Parathyroid adenoma (tissue), 2 donors: ENCODE results near the gene DNAAF8.

ENCODE experiments used
- H2AFZ ChIP-seq: fragments of 300-600 bp; sonication (generic); one replicate; pipeline ENCODE4 v1.7.0; 2017; ENCODE audit warnings: antibody characterized with exemption, mild to moderate bottlenecking
- H3K27ac ChIP-seq: fragments of 300-600 bp; sonication (generic); one replicate; pipeline ENCODE4 v1.7.0; 2017
- H3K27me3 ChIP-seq: fragments of 300-600 bp; sonication (generic); one replicate; pipeline ENCODE4 v1.7.0; 2017; ENCODE audit warnings: low read length; ENCODE audit not compliant: control insufficient read depth, insufficient read depth
- H3K36me3 ChIP-seq: fragments of 300-600 bp; sonication (generic); one replicate; pipeline ENCODE4 v1.7.0; 2017; ENCODE audit warnings: low read length; ENCODE audit not compliant: control insufficient read depth, insufficient read depth
- H3K4me1 ChIP-seq: fragments of 300-600 bp; sonication (generic); one replicate; pipeline ENCODE4 v1.7.0; 2017; ENCODE audit warnings: control low read depth
- H3K4me2 ChIP-seq: fragments of 300-600 bp; sonication (generic); one replicate; pipeline ENCODE4 v1.7.0; 2017; ENCODE audit warnings: low read length
- H3K4me3 ChIP-seq: fragments of 300-600 bp; sonication (generic); one replicate; pipeline ENCODE4 v1.7.0; 2017; ENCODE audit warnings: low read depth, low read length
- H3K79me2 ChIP-seq: fragments of 300-600 bp; sonication (generic); one replicate; pipeline ENCODE4 v1.7.0; 2017; ENCODE audit warnings: control low read depth
- H3K9ac ChIP-seq: fragments of 300-600 bp; sonication (generic); one replicate; pipeline ENCODE4 v1.7.0; 2017; ENCODE audit warnings: mild to moderate bottlenecking
- H3K9me3 ChIP-seq: fragments of 300-600 bp; sonication (generic); one replicate; pipeline ENCODE4 v1.7.0; 2017; ENCODE audit warnings: low read length; ENCODE audit not compliant: control insufficient read depth
- CTCF ChIP-seq: fragments of 300-600 bp; sonication (generic); IDR thresholded peaks from one replicate; pipeline ENCODE4 v1.7.0; 2017; ENCODE audit warnings: antibody characterized with exemption, mild to moderate bottlenecking
- donor health status: primary hyperparathyroidism.

DNAAF8 gene

GRCh38 chr16:4792951-4793513 lies 58.7 kb downstream of the DNAAF8 start:
- no peak overlapping the region for H3K4me3 ChIP-seq
- no peak for TF ChIP-seq CTCF

GRCh38 chr16:4795181-4795827 lies 61.0 kb downstream of the DNAAF8 start, which contains the start of gene SMIM22:
Gene SMIM22 (plus strand): TSS chr16:4795369. CDS start chr16:4795735, 366 bp downstream.
- H3K4me2 ChIP-seq, result no peak within 1 kb of the TSS
- no peak for TF ChIP-seq CTCF
- no peak within 1 kb of the TSS for H3K4me3 ChIP-seq
- no peaks in the 10 kb centered on the region for H3K27me3 ChIP-seq
- no peaks in the 10 kb centered on the region for H3K79me2 ChIP-seq
- no peaks in the 10 kb centered on the region for H3K9me3 ChIP-seq
- no peaks in the 10 kb centered on the region for H3K4me1 ChIP-seq
- H2AFZ ChIP-seq, result no peak within 1 kb of the TSS
- no peaks in the 10 kb centered on the region for H3K36me3 ChIP-seq
- H3K27ac ChIP-seq, result no peak within 1 kb of the TSS
- H3K9ac ChIP-seq, result no peak within 1 kb of the TSS

More at GRCh38 chr16:4792951-4793513, 58.7 kb downstream of the DNAAF8 start:
- Histone ChIP-seq H3K27ac (no peak overlapping the region), H3K79me2 (no peaks in the 10 kb centered on the region), H3K27me3 (no peaks in the 10 kb centered on the region), H3K36me3 (no peaks in the 10 kb centered on the region), H3K4me2 (no peak overlapping the region), H3K4me1 (no peaks in the 10 kb centered on the region), H3K9ac (no peak overlapping the region), H3K9me3 (no peaks in the 10 kb centered on the region), H2AFZ (no peak overlapping the region)

- no peak overlapping the region for H2AFZ ChIP-seq
- H3K79me2 ChIP-seq, result no peaks in the 10 kb centered on the region
- no peak overlapping the region for H3K4me2 ChIP-seq
- no peaks in the 10 kb centered on the region for H3K4me1 ChIP-seq
- no peak overlapping the region for H3K27ac ChIP-seq
- no peak for TF ChIP-seq CTCF
- H3K27me3 ChIP-seq, result no peaks in the 10 kb centered on the region
- no peaks in the 10 kb centered on the region for H3K9me3 ChIP-seq
- no peak overlapping the region for H3K9ac ChIP-seq
- H3K4me3 ChIP-seq, result no peak overlapping the region
- H3K36me3 ChIP-seq, result no peaks in the 10 kb centered on the region
Observed at GRCh38 chr16:4795828-4796572, 61.7 kb downstream of the DNAAF8 start.

GRCh38 chr16:4796982-4797804 lies 62.9 kb downstream of the DNAAF8 start:
- Histone ChIP-seq H3K9me3 (no peaks in the 10 kb centered on the region), H3K9ac (no peak overlapping the region), H3K4me2 (no peak overlapping the region), H3K4me3 (no peak overlapping the region), H3K27ac (no peak overlapping the region), H2AFZ (no peak overlapping the region), H3K27me3 (no peaks in the 10 kb centered on the region), H3K36me3 (no peaks in the 10 kb centered on the region), H3K4me1 (peaks cover 6% of the 10 kb centered on the region), H3K79me2 (no peaks in the 10 kb centered on the region)
- TF ChIP-seq CTCF, result no peak
